ENCODE results near the gene SYP.

SYP gene

DNA sequence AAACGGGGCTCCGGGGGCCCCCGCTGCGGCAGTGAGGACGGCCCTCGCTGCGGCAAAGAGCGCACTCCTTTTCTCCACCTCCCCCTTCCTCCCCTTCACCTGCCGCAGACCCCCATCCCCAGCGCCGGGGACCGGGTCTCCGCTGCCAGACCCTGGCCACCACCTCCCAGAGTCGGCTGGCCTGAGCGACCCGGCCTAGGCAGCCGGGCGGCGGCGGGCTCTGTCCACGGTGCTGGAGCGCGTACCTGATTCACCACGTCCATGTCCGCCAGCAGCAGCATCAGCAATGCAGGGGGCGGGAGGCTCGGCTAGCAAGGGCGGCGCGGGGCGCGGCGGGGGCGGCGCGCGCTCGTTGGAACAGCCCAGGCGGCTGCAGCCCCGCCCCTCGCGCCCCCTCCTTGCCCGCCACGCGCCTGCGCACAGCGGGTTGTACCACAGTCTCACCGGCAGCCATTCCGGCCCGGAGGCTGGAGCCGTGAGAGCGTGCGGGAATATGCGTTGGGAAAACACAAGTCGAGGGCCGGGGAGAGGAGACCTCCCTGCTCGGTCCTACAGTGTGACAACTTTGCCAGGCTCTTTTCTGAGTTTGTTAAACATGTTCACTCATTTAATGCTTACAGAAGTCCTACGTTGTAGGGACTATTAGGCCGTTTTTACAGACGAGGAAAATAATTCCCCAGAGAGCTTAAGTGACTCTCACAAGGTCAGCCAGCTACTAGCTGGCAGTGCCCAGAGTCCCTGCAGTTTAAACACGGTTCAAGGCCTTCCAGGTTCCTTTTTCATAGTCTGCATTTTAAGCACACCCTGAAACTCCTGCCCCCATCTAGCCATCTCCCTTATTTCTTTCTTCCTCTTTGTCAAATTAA is at the start of gene SYP:
SYP (minus strand) TSS at position 288 of the 866 bp plus-strand sequence; CDS start at position 281, 7 bp downstream.
- DNase-seq, result peak; percentile 90 to 91

DNA sequence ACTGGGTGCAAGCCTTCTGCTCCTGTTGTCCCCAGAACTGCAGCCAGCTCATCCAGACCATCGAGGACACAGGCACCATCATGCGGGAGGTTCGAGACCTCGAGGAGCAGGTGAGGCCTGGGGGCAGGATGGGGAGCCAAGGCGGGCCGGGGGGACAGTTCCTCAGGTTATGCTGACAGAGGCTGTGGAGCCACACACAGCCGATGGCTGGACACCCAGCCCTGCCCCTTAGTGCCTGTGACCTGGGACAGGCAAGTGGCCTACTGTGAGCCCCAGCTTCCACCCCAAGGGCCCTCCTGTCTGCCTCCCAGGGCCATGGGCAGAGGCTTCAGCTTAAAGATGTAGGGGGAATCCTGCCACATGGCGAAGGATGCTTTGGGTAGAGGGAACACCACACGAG is 49.6 kb upstream of the SYP start:
- DNase-seq, result no peak

DNA sequence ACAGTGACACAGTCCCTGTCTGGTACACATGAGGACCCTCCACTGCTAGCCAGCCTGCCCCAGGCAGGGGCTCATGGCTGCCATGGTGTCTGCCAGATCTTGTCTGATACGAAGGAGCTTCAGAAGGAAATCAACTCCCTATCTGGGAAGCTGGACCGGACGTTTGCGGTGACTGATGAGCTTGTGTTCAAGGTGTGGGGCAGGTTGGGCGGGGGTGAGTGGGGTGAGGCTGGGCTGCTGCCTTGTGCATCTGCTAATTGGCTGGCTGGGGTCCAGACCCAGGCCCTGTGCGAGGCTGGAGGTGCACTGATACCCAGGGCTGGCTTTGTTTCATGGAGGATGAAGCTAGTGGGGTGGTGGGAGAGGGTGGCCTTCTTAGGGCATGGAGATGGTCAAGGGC is 49.1 kb upstream of the SYP start:
- DNase-seq, result no peak

DNA sequence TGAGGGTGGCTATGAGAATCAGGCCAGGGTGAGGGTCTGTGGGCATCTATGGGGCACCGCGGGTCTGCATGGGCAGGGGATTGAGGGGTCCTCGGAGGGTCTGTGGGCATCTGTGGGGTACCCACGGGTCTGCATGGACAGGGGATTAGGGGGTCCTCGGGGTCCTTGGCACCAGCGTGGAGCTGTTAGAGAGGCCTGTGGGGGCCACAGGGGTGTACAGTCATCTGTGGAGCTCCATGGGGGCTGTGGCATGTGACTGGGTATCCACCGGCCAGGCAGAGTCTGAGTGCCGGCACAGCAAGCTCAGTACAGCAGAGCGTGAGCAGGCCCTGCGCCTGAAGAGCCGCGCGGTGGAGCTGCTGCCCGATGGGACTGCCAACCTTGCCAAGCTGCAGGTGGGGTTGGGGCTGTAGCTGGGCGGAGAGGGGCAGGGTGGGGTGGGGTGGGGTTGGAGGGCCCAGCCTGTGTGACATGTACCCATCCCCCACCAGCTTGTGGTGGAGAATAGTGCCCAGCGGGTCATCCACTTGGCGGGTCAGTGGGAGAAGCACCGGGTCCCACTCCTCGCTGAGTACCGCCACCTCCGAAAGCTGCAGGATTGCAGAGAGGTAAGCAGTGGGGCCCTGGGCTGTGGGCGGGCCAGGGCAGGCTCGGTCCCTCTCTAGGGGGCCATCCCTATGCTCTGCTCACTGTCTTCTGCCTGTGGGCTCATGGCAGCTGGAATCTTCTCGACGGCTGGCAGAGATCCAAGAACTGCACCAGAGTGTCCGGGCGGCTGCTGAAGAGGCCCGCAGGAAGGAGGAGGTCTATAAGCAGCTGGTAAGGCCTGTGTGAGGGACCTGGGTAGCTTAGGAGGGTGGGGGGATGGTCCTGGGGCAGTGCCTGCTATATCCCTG is 48.2 kb upstream of the SYP start:
- DNase-seq, result no peak

DNA sequence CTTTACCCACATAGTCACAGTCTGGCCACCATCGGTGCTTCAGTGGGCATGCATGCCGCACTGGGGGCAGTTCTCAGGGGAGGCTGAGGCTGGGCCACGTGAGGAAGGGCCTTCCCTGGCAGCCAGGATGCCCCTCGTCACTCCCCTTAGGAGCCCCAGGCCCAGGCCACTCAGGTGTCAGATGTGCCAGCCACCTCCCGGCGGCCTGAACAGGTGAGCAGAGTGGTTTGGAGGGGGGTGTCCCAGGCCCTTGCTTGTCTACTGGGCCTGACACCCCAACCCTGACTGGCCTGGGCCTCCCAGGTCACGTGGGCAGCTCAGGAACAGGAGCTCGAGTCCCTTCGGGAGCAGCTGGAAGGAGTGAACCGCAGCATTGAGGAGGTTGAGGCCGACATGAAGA is 47.4 kb upstream of the SYP start:
- no peak for DNase-seq

DNA sequence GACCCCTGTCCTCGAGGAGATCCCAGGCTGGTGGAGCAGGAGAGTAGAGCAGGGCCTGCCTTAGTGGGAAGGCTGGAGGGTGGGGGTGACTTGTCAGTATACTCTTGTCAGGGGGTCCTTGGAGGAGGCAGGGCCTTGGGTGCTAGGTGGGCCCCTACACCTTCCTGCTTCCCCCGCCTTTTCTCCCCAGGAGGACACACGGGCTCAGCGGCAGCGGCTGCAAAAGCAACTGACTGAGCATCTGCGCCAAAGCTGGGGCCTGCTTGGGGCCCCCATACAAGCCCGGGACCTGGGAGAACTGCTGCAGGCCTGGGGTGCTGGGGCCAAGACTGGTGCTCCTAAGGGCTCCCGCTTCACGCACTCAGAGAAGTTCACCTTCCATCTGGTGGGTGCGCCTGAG is 46.5 kb upstream of the SYP start:
- no peak for DNase-seq

DNA sequence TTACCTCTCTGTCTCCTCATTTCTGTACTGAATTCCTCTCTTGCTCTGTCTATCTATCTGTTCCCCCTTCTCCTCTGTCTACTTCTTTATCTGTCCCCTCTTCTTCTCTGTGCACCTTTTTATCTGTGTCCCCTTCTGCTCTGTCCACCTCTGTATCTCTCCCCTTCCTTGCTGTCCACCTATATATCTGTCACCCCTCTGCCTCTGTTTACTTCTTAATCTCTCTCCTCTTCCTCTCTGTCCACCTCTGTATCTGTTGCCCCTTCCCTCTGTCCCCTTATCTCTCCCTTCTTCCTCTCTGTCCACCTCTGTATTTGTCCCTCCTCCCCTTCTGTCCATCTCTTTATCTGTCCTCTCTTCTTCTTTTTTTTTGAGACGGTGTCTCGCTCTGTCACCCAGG is 44.2 kb upstream of the SYP start:
- no peak for DNase-seq

DNA sequence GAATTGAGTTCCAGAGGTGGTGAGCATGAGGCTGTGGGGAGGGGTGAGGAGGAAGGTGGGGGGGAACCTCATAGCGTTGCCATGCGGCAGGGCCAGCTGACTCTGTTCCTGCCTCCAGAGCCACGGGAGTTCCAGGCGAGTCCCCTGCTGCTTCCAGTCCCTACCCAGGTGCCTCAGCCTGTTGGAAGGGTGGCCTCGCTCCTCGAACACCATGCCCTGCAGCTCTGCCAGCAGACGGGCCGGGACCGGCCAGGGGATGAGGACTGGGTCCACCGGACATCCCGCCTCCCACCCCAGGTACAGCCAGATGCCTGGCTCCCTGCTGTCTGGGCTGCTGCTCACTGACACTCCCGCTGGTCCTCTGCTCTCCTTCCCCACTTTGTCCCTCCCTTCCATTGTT is 43.2 kb upstream of the SYP start:
- DNase-seq, result no peak

DNA sequence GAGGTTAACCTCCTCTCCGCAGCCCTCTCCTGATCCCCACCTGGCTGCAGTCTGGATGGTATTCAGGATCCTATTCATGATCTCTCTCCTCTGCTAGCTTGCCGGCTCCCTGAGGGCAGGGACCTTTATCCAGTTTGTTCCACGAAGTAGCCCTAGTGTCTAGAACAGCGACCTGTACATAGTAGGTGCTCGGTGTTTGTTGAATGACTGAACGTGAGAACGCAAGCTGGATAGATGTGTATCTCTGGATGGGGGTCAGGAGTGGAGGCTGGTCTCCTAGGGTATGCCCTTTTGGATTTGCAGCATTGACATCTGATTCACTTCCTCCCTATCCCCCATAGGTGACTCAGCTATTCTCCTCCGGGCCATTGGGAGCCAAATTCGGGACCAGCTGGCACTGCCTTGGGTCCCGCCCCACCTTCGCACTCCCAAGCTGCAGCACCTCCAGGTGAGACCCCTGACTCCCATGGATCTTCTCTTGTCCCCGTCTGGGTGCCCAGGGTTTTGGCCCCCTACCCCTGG is 42.6 kb upstream of the SYP start:
- DNase-seq, result no peak

DNA sequence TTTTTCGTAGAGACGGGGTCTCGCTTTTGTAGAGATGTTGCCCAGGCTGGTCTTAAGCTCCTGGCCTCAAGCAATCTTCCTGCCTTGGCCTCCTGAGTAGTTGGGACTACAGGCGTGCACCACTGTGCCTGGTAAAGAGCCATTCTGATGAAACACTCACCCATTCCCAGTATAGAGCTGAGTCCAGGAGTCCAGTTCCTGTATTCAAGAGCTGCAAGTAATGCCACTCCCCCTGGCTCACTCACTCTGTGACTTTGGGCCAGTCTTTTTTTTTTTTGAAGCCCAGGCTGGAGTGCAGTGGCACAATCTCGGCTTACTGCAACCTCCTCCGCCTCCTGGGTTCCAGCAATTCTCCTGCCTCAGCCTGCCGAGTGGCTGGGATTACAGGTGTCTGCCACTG is 38.7 kb upstream of the SYP start:
- no peak for DNase-seq

DNA sequence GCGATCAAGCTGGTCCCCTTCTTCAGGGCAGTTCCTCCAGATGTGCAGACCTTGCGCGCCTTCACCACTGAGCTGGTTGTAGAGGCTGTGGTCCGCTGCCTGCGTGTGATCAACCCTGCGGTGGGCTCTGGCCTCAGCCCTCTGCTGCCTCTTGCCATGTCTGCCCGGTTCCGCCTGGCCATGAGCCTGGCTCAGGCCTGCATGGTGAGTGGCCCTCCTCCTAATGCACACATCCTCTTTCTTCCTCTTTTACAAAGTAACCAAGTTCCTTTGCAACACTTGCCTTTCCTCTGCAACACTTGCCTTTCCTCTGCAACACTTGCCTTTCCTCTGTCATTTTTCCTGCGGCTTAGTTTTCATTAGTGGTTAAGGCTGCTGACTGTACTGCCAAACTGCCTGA is 37.1 kb upstream of the SYP start:
- DNase-seq, result peak in 1 of 2 donors; percentile 34

DNA sequence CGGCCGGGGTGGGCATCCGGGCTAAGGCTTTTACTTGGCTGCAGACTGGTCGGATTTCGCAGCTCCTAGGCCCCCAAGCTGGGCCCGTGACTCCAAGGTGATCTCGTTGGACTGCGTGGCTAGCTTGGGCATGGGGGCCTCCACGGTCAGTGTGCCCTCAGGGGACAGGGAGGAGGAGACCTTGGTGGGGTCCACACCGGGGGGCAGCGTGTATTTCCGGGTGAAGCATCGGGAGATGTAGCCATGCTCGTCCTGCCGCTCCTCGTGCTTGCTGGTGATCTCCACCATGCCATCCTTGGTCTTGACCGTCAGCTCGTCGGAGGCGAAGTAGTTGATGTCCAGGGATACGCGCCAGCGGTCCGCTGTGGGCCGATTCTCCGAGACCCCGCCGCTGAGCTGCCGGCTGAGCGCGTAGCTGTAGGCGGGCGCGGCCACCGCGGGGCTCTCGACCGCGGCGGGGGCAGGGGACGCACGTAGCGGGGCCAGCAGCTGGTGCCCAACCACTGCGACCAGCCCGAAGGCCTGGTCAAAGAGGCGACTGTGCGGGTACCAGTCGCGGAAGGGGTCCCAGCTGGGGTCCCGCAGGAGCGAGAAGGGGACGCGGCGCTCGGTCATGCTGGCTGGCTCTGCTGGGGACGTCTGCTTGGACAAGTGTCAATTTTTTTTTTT is 34.0 kb upstream of the SYP start:
- DNase-seq, result no peak

DNA sequence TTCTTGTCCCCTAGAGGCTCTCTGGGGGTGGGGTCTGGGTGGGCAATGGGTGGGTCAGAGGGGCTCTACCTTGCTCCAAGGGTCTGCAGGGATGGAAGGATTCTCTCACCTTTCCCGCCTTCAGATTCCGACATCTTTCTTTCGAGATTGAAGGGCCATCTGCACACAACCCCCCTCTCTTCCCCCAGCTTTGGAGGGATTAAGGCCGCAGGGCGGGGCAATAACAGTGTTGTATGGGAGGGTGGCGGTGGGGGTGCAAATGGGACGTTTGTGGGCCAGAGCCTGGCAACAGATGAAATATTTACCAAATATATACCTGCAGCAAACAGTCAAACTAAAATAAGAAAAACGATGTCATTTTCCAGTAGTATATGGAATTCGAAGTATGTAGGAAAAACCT is 33.2 kb upstream of the SYP start, which contains the start of gene CACNA1F:
CACNA1F (minus strand) TSS at position 165 of the 400 bp plus-strand sequence; CDS start at position 134, 31 bp downstream.
- no peak for DNase-seq

DNA sequence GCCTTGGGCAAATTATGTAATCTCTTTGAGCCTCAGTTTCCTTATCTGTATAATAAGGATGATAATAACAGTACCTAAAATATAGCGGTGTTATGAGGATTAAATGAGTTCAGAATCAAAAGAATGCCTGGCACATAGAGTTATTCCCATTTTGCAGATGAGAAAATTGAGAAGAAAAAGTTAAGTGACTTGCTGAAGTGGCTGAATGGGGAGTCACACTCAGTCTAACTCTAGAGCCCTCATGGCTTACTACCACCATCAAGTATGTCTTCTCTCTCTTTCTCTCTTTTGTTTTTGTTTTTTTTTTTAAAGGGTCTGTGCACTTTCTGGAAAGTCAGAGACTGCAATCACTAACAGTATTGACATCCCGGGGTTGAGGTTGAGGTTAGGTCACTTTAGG is 32.5 kb upstream of the SYP start:
- DNase-seq, result no peak

DNA sequence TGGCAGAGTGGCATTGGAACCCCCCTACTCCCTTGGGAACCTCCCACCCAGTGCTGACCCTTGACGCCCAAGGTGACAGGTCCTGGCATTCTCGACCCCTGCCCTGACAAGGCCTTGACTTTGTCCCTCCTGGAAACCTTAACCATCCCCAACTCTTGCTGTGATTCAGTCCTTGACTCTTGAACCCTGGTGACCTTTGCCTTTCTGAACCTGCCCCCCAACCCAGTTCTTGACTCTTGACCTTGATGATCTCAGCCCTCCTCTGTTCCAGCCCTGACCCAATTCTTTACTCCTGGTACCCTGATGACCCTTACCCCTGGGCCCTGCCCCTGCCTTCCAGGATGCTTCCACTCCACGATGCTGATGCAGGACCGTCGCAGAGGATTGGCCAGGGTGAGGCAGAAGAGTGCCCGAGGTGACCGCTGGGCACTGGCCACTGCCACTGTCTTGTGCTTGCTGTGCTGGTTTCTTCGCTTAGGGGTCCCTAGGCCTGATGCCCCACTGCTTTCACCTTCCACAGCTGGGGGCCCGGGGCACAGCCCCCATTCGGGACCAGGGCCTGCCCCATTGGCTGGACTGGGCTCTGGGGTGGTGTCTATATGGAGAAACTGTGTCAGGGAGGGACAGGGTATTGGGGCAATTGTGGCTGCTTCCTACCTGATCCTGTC is 31.5 kb upstream of the SYP start:
- no peak for DNase-seq

DNA sequence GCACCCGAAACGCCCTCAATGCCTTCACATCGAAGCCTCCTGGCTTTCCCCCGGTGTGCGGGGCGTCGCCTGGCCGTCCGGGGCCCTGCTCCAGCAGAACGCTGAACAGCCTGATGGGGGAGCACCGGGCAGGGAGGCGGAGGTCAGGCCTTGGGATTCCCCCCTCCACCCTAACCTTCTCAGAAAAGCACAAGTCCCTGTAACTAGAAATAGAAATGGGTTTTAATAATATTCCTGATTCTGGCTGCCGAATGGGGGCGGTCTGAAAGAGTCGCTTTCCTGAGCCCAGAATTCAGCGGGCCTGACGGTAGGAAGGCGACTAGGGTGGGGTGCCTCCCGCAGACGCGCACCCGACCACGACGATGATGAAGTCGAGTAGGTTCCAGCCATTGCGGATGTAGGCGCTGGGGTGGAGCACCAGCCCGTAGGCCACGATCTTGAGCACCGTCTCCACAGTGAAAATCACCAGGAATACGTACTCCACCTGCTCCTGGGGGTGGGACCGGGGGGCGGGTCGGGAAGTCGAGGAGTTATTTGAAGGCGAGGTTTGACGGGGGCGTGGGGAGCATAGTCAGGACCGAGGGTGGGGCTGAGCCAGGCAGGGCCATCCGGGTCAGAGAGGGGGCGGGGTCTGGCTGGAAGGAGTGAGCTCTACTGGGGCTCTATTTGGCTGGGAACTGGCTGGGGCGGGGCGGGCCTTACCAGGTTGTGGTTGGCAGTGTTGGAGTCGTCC is 30.7 kb upstream of the SYP start:
- peak; percentile 64 to 71 for DNase-seq

DNA sequence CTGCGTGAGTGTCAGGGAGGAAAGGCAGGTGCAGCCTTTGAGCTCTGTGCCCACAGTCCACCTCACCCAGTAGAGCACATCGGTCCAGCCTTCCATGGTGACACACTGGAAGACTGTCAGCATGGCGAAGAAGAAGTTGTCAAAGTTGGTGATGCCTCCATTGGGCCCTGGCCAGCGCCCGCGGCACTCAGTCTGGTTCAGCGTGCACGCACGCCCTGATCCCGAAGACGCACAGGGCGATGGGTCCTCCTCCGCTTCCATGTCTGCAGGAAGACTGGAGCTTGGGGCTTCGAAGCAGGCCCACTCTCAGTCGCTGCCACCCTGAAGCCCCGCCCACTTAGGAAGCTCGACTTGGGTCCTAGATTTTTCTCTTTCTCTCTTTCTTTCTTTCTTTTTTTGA is 28.2 kb upstream of the SYP start:
- DNase-seq, result no peak

DNA sequence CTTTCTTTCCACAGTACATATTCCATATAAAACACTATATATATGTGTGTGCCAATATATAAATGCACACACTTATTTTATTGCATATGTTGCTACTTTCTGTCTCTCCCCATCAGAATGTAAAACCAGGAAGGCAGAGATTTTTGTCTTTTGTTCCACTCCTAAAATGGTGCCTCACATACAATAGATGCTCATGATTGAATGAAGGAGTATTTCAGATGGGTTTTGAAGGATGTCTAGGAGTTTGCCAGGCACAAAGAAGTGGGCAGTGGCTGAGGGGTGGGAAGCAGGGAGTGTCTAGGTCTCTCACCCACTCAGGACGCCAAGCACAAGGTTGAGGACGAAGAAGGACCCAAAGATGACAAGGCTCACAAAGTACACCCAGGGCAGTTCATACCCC is 27.7 kb upstream of the SYP start:
- no peak for DNase-seq

DNA sequence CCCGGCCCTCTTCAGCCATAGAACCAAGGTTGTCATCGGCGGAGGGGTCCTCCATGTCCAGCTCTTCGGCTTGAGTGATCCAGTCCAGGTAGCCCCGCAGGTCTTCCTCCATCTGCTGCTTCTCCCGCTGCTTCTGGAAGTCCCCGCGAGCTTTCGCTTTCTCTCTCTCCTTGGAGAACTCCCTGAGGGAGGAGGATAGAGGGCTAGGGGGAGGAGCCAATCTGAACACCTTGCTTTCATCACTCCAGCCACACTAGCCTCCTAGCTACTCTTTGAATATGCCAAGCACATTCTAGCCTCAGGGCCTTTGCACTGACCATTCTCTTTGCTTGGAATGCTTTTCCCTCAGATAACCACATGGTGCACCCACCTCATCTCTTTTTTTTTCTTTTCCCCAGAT is 27.0 kb upstream of the SYP start:
- no peak for DNase-seq

DNA sequence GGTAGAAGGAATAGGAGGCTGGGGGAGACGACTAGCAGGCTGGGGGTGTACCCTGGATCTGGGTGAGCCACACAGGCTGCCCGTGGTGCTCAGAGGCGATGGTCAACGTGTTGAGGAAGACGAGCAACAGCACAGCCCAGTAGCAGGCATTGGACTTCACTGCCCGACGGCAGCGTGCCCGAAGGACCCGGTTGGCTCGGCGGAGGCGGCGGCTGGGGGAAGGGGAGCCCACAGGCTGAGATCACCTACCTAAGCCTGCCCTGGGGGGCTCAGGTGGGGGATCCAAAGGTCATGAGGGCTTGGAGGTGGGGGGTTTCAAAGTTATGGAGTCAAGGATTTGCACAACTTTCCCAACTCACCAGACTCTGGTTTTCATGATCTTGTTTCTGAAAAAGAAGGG is 25.9 kb upstream of the SYP start:
- DNase-seq, result no peak

DNA sequence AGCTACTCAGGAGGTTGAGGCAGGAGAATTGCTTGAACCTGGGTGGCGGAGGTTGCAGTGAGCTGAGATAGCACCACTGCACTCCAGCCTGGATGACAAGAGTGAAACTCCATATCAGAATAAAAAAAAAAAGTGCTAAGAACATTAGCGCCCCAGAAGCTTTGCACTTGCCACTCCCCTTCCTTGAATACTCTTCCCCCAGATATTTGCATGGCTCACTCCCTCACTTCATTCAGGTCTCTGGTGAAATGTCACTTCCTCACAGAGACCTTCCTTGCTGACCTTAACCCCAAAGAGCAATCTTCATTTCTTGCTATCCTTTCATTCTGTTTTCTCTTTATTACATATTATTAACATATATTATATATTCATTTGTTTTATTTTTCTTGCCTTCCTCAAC is 21.9 kb upstream of the SYP start:
- DNase-seq, result no peak

DNA sequence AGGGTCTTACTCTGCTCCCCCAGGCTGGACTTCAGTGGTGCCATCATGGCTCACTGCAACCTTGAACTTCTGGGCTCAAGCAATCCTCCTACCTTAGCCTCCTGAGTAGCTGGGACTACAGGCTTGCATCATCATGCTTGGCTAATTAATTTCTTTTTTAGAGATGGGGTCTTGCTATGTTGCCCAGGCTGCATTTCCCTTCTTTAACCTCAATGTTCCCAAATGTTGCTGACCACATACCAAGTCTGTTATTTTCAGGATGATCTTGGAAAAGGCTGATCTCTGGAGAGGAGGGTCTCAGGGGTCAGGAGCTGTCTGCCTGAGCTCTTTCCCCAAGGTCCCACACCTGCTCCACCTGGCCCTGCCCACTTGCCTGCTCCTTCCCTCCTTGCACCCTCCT is 20.1 kb upstream of the SYP start:
- no peak for DNase-seq

Measured in CD4-positive, alpha-beta T cell treated with Interleukin-1 beta for 1 hour (primary cell).